ENCODE data around the gene LAMC2.

LAMC2 gene

DNA sequence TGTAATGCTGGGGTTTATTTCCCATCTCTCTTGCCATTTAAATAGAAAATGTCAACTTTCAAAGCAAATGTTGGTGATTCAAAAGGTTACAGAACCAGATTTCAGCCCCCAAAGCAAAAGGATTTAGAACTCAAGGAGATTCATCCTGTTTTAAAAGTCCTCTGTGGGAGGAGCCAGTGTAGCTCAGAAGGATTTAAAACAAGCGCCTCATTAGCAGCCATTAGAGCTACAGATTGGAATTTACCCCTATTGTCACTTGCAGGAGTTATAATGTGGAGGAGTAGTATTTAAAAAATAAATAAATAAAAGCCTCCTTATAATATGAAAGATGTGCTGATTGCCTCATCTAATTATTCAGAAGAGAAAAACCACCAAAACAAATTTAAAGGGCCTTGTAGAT lies 107.8 kb downstream of the LAMC2 start:
- TF ChIP-seq EZH2phosphoT487 (conservative IDR thresholded peaks at IDR 0.05; ENCODE audit: low read length): no peak
- TF ChIP-seq CTCF (IDR thresholded peaks at IDR 0.05; ENCODE audit: insufficient read depth, low read length, poor library complexity, severe bottlenecking): no peak

More for the DNA sequence above, 107.8 kb downstream of the LAMC2 start:
- H3K27me3 ChIP-seq (ENCODE audit: low read length): no peaks in the 10 kb centered on the region
- no peaks in the 10 kb centered on the region for H4K20me1 ChIP-seq (ENCODE audit: low read depth, low read length)
- no peak overlapping the region for H2AFZ ChIP-seq (ENCODE audit: low read depth, low read length, severe bottlenecking)
- H3K9me2 ChIP-seq (replicated peaks; ENCODE audit: insufficient read depth, low read length): no peaks in the 10 kb centered on the region
- no peak overlapping the region for H3K27ac ChIP-seq (ENCODE audit: low read depth, low read length)
- no peaks in the 10 kb centered on the region for H3K79me2 ChIP-seq (ENCODE audit: insufficient read depth, low read length)
- H3K9me3 ChIP-seq (ENCODE audit: insufficient read depth, low read length): no peaks in the 10 kb centered on the region
- H3K36me3 ChIP-seq (ENCODE audit: low read length): no peaks in the 10 kb centered on the region
- H3K9ac ChIP-seq (ENCODE audit: low read length): no peak overlapping the region
- no peak overlapping the region for H3K4me3 ChIP-seq (ENCODE audit: insufficient read depth, low read length, poor library complexity, severe bottlenecking)
- no peak overlapping the region for H3K4me2 ChIP-seq (ENCODE audit: low read depth, low read length, poor library complexity, severe bottlenecking)
- no peaks in the 10 kb centered on the region for H3F3A ChIP-seq (ENCODE audit: insufficient read depth)

All from SU-DHL-6 (cell line).